Ascending aorta (tissue), 2 donors: ENCODE results near the gene BTF3. TPM values are rescaled to one million over a fixed set of nuclear protein-coding genes. Genes with fewer than 3 reads are reported as not detected.
"Not testable (repeated sequence)": the region's sequence is repeated elsewhere in the genome, so short reads cannot be mapped to it uniquely, and the experiment has no call there.

Experiments used
- DNase-seq, 2 donors: peaks; one replicate each; pipeline ENCODE4 v3.0.0-alpha.2; 2019; ENCODE audit warnings: low spot score in 2 of 2
- H3K27ac ChIP-seq, 2 donors: fragments of 200-600 bp; sonication (generic); one replicate each; pipeline ENCODE4 v1.5.1; 2016 to 2017; ENCODE audit warnings: mild to moderate bottlenecking in 1 of 2
- H3K27me3 ChIP-seq: fragments of 200-600 bp; sonication (generic); one replicate; pipeline ENCODE4 v1.5.1; 2017
- H3K36me3 ChIP-seq, 2 donors: fragments of 200-600 bp; sonication (generic); one replicate each; pipeline ENCODE4 v1.5.1; 2016
- H3K4me1 ChIP-seq, 2 donors: fragments of 200-600 bp; sonication (generic); one replicate each; pipeline ENCODE4 v1.5.1; 2016 to 2017; ENCODE audit warnings: mild to moderate bottlenecking in 1 of 2
- H3K4me3 ChIP-seq, 2 donors: fragments of 200-600 bp; sonication (generic); one replicate each; pipeline ENCODE4 v1.5.1; 2016 to 2017; ENCODE audit warnings: mild to moderate bottlenecking in 1 of 2
- H3K9me3 ChIP-seq, 2 donors: fragments of 200-600 bp; sonication (generic); one replicate each; pipeline ENCODE4 v1.5.1; 2016
- intact Hi-C: fragments of 100-400 bp; cut with DNase I; formaldehyde crosslinking; loops from one replicate; pipeline ENCODE4 v1.15.1; 2023
- total RNA-seq: library from RNA; depleted of rRNA; stranded (reverse); fragments of >200 nt; gene quantifications from one replicate; pipeline ENCODE4 v1.1.0, GENCODE V29; 2016
- TF ChIP-seq, protein P1 (sequence below), 3 experiments: fragments of 200-600 bp in 2 of 3; fragments of 450-650 bp in 1 of 3; sonication (generic) in 2 of 3; IDR thresholded peaks; one replicate each; pipeline ENCODE4 v1.5.1; 2016 to 2019; ENCODE audit warnings: antibody characterized with exemption in 3 of 3, mild to moderate bottlenecking in 1 of 3, moderate library complexity in 1 of 3

The BTF3 gene
- total RNA-seq, 1 donor from 2014 or later: 235 TPM

DNA sequence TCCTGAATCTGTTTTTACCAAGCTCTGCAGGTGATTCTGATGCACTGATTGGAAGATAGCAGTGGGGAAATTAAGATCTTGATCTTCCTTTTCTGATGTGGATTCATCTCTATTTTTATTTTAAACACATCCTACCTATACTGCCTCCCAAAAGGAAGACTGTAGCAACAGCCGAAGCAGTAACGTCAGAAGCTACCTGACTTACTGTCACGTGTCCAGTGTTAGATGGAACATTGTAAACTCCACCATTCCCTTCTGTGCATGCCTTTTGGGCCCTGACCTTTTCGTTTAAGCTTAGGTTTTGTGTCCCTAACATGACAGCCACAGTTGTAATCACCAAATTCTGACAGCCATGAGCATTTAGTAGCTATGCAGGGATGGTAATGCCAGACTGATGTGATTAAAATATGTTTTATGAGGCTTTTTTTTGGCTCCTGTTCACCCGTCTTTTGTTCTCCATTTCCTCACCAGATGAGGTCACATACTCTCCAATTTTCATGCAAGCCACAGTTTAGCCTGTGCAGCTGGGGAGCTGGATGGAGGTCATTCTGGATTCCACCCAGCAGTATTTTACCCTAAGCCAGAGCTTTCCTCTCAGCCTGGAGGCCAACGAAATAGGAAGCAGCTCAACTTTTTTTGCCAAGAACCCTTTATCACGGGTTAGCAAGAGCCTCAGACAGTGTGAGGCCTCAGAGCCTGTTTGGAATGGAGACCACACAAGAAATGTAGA lies 34.1 kb upstream of the BTF3 start:
- H3K36me3 ChIP-seq: no peaks in the 10 kb centered on the region
- H3K9me3 ChIP-seq: no peaks in the 10 kb centered on the region
- H3K4me3 ChIP-seq: no peak overlapping the region
- intact Hi-C loops: no loop called here
- DNase-seq: no peak
- H3K4me1 ChIP-seq: no peaks in the 10 kb centered on the region
- TF ChIP-seq, protein P1, sequence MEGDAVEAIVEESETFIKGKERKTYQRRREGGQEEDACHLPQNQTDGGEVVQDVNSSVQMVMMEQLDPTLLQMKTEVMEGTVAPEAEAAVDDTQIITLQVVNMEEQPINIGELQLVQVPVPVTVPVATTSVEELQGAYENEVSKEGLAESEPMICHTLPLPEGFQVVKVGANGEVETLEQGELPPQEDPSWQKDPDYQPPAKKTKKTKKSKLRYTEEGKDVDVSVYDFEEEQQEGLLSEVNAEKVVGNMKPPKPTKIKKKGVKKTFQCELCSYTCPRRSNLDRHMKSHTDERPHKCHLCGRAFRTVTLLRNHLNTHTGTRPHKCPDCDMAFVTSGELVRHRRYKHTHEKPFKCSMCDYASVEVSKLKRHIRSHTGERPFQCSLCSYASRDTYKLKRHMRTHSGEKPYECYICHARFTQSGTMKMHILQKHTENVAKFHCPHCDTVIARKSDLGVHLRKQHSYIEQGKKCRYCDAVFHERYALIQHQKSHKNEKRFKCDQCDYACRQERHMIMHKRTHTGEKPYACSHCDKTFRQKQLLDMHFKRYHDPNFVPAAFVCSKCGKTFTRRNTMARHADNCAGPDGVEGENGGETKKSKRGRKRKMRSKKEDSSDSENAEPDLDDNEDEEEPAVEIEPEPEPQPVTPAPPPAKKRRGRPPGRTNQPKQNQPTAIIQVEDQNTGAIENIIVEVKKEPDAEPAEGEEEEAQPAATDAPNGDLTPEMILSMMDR (IDR thresholded peaks at IDR 0.05): no peak
- no peak overlapping the region for H3K27ac ChIP-seq
- H3K27me3 ChIP-seq: no peaks in the 10 kb centered on the region

DNA sequence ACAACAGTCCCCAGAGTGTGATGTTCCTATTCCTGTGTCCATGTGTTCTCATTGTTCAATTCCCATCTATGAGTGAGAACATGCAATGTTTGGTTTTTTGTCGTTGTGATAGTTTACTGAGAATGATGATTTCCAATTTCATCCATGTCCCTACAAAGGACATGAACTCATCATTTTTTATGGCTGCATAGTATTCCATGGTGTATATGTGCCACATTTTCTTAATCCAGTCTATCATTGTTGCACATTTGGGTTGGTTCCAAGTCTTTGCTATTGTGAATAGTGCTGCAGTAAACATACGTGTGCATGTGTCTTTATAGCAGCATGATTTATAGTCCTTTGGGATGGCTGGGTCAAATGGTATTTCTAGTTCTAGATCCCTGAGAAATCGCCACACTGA lies 29.6 kb upstream of the BTF3 start:
- H3K9me3 ChIP-seq, H3K4me1 ChIP-seq, H3K27me3 ChIP-seq, H3K27ac ChIP-seq, DNase-seq, H3K36me3 ChIP-seq, H3K4me3 ChIP-seq, intact Hi-C loops: not testable (repeated sequence)

DNA sequence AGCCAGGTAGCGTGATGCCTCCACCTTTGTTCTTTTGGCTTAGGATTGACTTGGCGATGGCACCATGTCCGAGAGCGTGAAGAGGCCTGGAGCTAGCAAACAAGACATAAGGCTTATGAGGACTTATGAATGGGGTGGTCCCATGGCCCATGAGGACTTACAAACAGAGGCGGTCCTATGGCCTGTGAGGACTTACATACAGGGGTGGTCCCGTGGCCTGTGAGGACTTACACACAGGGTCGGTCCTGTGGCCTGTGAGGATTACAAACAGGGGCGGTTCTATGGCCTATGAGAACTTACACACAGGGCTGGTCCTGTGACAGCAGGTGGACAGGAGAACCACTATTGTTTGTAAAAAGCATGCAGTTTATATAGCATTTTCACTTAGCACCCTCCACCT lies 28.4 kb upstream of the BTF3 start:
- H3K27ac ChIP-seq: no peak overlapping the region
- TF ChIP-seq, protein P1 (IDR thresholded peaks at IDR 0.05): no peak
- H3K27me3 ChIP-seq: no peaks in the 10 kb centered on the region
- DNase-seq: no peak
- no peaks in the 10 kb centered on the region for H3K36me3 ChIP-seq
- H3K9me3 ChIP-seq: no peaks in the 10 kb centered on the region
- H3K4me3 ChIP-seq: no peak overlapping the region
- intact Hi-C loops: no loop called here
- H3K4me1 ChIP-seq: no peaks in the 10 kb centered on the region

DNA sequence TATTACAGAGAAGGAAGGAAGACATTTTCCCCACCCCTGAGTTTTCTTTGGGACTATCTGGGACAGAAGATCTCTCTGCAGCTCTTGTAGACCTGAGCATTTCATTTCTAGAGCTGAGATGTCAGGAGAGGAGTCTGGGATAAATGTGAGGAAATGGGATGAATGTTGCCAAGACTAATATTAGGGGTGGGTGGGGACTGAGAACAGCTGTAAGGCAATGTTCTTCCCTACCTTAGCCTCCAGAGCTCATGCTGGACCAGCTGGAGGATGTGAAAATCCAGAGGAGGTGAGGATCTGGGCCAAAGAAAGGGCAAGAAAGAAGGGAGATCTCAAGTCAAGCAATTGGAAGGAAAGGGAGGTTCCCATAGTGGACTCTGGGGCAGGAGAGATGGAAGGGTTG lies 26.6 kb upstream of the BTF3 start:
- Histone ChIP-seq H3K9me3 (no peaks in the 10 kb centered on the region), H3K27me3 (no peaks in the 10 kb centered on the region), H3K27ac (no peak overlapping the region), H3K4me1 (no peaks in the 10 kb centered on the region), H3K4me3 (no peak overlapping the region), H3K36me3 (no peaks in the 10 kb centered on the region)
- intact Hi-C loops: no loop called here
- DNase-seq: no peak
- TF ChIP-seq, protein P1 (IDR thresholded peaks at IDR 0.05): no peak

DNA sequence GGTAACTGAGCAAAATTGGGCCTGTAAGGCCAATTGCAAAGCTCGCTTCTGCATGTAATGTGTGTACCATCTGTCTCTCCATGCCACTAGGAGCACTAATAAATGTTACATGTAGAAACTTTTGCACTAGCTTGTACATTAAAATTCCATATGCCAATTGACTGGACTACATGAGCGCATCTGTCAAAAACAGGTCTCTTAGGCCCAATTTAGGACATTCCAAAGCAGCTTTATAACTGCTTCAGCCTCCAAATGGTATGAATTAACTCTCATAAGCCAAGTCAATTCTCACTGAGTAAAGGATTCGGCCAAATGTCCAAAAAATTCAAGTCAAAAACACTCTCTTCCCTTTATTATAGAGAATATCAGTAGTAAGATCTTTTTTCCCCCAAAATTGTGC lies 26.1 kb upstream of the BTF3 start:
- no peak for DNase-seq
- Histone ChIP-seq H3K36me3 (no peaks in the 10 kb centered on the region), H3K27me3 (no peaks in the 10 kb centered on the region), H3K4me3 (no peak overlapping the region), H3K9me3 (no peaks in the 10 kb centered on the region), H3K27ac (no peak overlapping the region), H3K4me1 (no peaks in the 10 kb centered on the region)
- intact Hi-C loops: no loop called here
- TF ChIP-seq, protein P1 (IDR thresholded peaks at IDR 0.05): no peak

DNA sequence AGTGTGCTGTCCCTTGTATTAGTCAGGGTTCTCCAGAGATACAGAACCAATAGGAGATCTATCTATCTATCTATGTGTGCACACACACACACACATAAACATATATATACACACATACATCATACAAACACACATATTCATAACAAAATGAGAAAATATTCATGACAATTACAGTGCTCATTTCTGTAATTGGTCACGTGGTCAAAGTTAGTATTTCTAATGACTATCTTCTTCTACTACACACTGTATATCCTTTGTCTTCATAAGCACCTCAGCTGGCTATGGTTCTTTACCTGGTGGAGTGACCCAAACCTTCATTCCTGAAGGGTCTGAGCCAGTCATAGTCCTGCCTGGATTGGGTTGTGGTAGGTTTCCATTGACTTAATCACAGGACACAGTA lies 17.7 kb upstream of the BTF3 start:
- Histone ChIP-seq H3K27ac (no peak overlapping the region), H3K4me1 (no peaks in the 10 kb centered on the region), H3K4me3 (no peak overlapping the region), H3K9me3 (no peaks in the 10 kb centered on the region), H3K27me3 (no peaks in the 10 kb centered on the region), H3K36me3 (no peaks in the 10 kb centered on the region)
- TF ChIP-seq, protein P1 (IDR thresholded peaks at IDR 0.05): no peak
- intact Hi-C loops: no loop called here
- DNase-seq: no peak
